ENCODE measurements around the gene ZNRF1. TPM values are rescaled to one million over a fixed set of nuclear protein-coding genes. Genes with fewer than 3 reads are reported as not detected.

The ZNRF1 gene
- total and polyA plus RNA-seq, 8 donors: 5.3 to 11.4 (median 7.9) TPM

- FAIRE-seq (no peak), ATAC-seq (no peak)
- H3K9me3 ChIP-seq: no peaks in the 10 kb centered on the region
These were observed 64.1 kb downstream of the ZNRF1 start for GRCh38 chr16:75062976-75063346.

GRCh38 chr16:75063549-75064088, 64.8 kb downstream of the ZNRF1 start:
- 94 to 95% methylated on average over 8 of the region's 8 CpGs for WGBS, 2 donors
- Histone ChIP-seq H3K4me1 (peaks cover 0 to 5% (median 0%) of the 10 kb centered on the region in 3 donors), H3K27me3 (no peaks in the 10 kb centered on the region), H3K27ac (no peak overlapping the region), H3K36me3 (no peaks in the 10 kb centered on the region), H3K4me3 (no peak overlapping the region), H3K9me3 (no peaks in the 10 kb centered on the region)
- TF ChIP-seq, protein P1, sequence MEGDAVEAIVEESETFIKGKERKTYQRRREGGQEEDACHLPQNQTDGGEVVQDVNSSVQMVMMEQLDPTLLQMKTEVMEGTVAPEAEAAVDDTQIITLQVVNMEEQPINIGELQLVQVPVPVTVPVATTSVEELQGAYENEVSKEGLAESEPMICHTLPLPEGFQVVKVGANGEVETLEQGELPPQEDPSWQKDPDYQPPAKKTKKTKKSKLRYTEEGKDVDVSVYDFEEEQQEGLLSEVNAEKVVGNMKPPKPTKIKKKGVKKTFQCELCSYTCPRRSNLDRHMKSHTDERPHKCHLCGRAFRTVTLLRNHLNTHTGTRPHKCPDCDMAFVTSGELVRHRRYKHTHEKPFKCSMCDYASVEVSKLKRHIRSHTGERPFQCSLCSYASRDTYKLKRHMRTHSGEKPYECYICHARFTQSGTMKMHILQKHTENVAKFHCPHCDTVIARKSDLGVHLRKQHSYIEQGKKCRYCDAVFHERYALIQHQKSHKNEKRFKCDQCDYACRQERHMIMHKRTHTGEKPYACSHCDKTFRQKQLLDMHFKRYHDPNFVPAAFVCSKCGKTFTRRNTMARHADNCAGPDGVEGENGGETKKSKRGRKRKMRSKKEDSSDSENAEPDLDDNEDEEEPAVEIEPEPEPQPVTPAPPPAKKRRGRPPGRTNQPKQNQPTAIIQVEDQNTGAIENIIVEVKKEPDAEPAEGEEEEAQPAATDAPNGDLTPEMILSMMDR (IDR thresholded peaks at IDR 0.05): no peak
- no peak for ATAC-seq
- DNase-seq: no peak
- intact Hi-C loops (cut with DNase I): no loop called here
- FAIRE-seq: no peak

More at GRCh38 chr16:75062976-75063346, 64.1 kb downstream of the ZNRF1 start:
- Histone ChIP-seq H3K4me1 (peaks cover 0 to 5% (median 0%) of the 10 kb centered on the region in 3 donors), H3K36me3 (no peaks in the 10 kb centered on the region), H3K27ac (no peak overlapping the region), H3K4me3 (no peak overlapping the region), H3K27me3 (no peaks in the 10 kb centered on the region)
- no peak for DNase-seq
- TF ChIP-seq, protein P1 (IDR thresholded peaks at IDR 0.05): no peak
- 96% methylated on average over 9 of the region's 9 CpGs for WGBS, 2 donors
- intact Hi-C loops (cut with DNase I): no loop called here

- intact Hi-C loops (cut with DNase I): no loop called here
- peaks cover 0 to 5% (median 0%) of the 10 kb centered on the region in 3 donors for H3K4me1 ChIP-seq
These were observed 65.8 kb downstream of the ZNRF1 start for GRCh38 chr16:75064403-75065148.

DNA sequence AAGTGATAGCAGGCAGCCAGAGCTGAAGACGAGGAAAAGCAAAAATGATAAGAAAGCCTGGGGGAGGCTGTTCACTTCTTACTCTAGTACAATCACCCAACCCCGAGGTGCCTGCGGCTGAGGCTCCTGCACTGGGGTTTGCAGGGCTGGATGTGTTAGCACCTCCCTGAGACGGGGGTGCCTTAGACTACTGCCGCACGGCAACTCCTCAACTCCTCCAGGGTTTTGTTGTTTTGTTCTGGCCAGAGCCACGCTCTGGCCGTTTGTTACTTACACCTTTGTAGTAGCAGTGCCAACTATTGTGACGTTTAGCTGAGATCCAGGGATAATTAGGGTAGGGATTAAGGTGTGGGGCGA, 66.3 kb downstream of the ZNRF1 start:
- DNase-seq (no peak), ATAC-seq (peak in 1 of 4 donors; percentile 8), FAIRE-seq (no peak)
- TF ChIP-seq, protein P1 (IDR thresholded peaks at IDR 0.05): no peak
- Histone ChIP-seq H3K4me1 (peaks cover 0 to 5% (median 3%) of the 10 kb centered on the region in 3 donors), H3K27ac (no peak overlapping the region), H3K27me3 (no peaks in the 10 kb centered on the region), H3K4me3 (no peak overlapping the region), H3K9me3 (no peaks in the 10 kb centered on the region), H3K36me3 (no peaks in the 10 kb centered on the region)
- intact Hi-C loops (cut with DNase I): no loop called here
- WGBS, 2 donors: 76 to 78% methylated on average over 10 of the region's 10 CpGs

More at GRCh38 chr16:75064403-75065148, 65.8 kb downstream of the ZNRF1 start:
- no peak for DNase-seq
- WGBS, 2 donors: 60 to 65% methylated on average over 15 of the region's 15 CpGs
- H3K27ac ChIP-seq: peak overlapping the region in 1 of 4 donors; percentile 15
- H3K36me3 ChIP-seq: no peaks in the 10 kb centered on the region
- no peaks in the 10 kb centered on the region for H3K27me3 ChIP-seq
- FAIRE-seq: no peak
- TF ChIP-seq, protein P1 (IDR thresholded peaks at IDR 0.05): no peak
- no peak overlapping the region for H3K4me3 ChIP-seq
- ATAC-seq: peak; percentile 41 to 72 (median 62)
- no peaks in the 10 kb centered on the region for H3K9me3 ChIP-seq
